K562 (cell line): Measurements from ENCODE around the gene HYAL1. TPM values are rescaled to one million over a fixed set of nuclear protein-coding genes. Genes with fewer than 3 reads are reported as not detected.

Source experiments
- CREB3 ChIP-seq: fragments of 450-650 bp; conservative IDR thresholded peaks from 2 replicates; pipeline ENCODE4 v1.6.1; 2016; ENCODE audit warnings: missing genetic modification characterization, low read depth, mild to moderate bottlenecking, missing compliant biosample characterization, moderate library complexity
- EZH2 ChIP-seq: IDR thresholded peaks from 2 replicates; pipeline ENCODE4 v1.6.1; 2012; ENCODE audit warnings: low read depth, mild to moderate bottlenecking, inconsistent platforms, low read length, borderline replicate concordance
- LCOR ChIP-seq: sonication (generic); formaldehyde crosslinking; IDR thresholded peaks from 2 replicates; pipeline ENCODE4 v1.8.0; 2022; ENCODE audit warnings: mild to moderate bottlenecking, missing genetic modification reagents
- MAFG ChIP-seq: fragments of 450-650 bp; conservative IDR thresholded peaks from 2 replicates; pipeline ENCODE4 v1.6.1; 2016; ENCODE audit warnings: missing genetic modification characterization, missing compliant biosample characterization
- MEF2D ChIP-seq: conservative IDR thresholded peaks from 2 replicates; pipeline ENCODE4 v1.6.1; 2016; ENCODE audit warnings: low read depth, missing genetic modification characterization, missing compliant biosample characterization
- NFATC3 ChIP-seq: fragments of 450-650 bp; IDR thresholded peaks from 2 replicates; pipeline ENCODE4 v1.6.1; 2017; ENCODE audit warnings: mild to moderate bottlenecking
- SIN3A ChIP-seq, 2 experiments: fragments of 150-350 bp in 1 of 2; IDR thresholded peaks; 2 replicates each; pipeline ENCODE4 v1.6.1; 2011 to 2016; ENCODE audit warnings: borderline replicate concordance in 2 of 2, low read depth in 2 of 2, low read length in 2 of 2, mild to moderate bottlenecking in 2 of 2, moderate library complexity in 2 of 2; ENCODE audit not compliant: control insufficient read depth in 1 of 2
- SUPT5H ChIP-seq: fragments of 450-650 bp; IDR thresholded peaks from 2 replicates; pipeline ENCODE4 v1.6.1; 2016
- TAL1 ChIP-seq: fragments of 450-650 bp; IDR thresholded peaks from 2 replicates; pipeline ENCODE4 v1.6.1; 2016; ENCODE audit warnings: mild to moderate bottlenecking
- UBTF ChIP-seq, 2 experiments: IDR thresholded peaks; 2 replicates each; pipeline ENCODE4 v1.6.1; 2012; ENCODE audit warnings: improper control_type of control experiment in 2 of 2, low read depth in 2 of 2, low read length in 2 of 2, borderline replicate concordance in 1 of 2
- ZKSCAN1 ChIP-seq: fragments of 150-350 bp; IDR thresholded peaks from 2 replicates; pipeline ENCODE4 v1.6.1; 2016; ENCODE audit warnings: low read depth, low read length
- ZNF277 ChIP-seq: fragments of 250-450 bp; sonication (Bioruptor Pico); IDR thresholded peaks from 2 replicates; pipeline ENCODE4 v1.8.0; 2022; ENCODE audit warnings: inconsistent platforms, mild to moderate bottlenecking, moderate library complexity, borderline replicate concordance
- polyA plus RNA-seq, 8 experiments: library from polyadenylated mRNA; depleted of rRNA in 4 of 8; stranded (reverse) in 5 of 8; unstranded in 3 of 8; fragments of >200 nt; fragmentation: Nextera tagmentation in 2 of 8; fragmentation: Illumina TruSeq in 1 of 8; extraction: Ambion mirVana in 2 of 8; extraction: Trizol in 1 of 8; gene quantifications; 2 replicates each; pipeline versions ENCODE4 v1.2.1 to v1.2.3, GENCODE V29; 2011 to 2014; ENCODE audit warnings: inconsistent platforms in 1 of 8, missing spikeins in 1 of 8
- total RNA-seq, 7 experiments: library from RNA; depleted of rRNA in 6 of 7; stranded (reverse); fragments of >200 nt in 6 of 7; fragmentation: Illumina TruSeq in 2 of 7; extraction: Trizol in 2 of 7; gene quantifications; 2 replicates each; pipeline versions ENCODE4 v1.2.1 to v1.2.3, GENCODE V29; 2011 to 2021; ENCODE audit warnings: low replicate concordance in 1 of 7
- TF ChIP-seq, protein P1 (sequence below), 3 experiments: fragments of 200-800 bp in 1 of 3; fragments of 250-450 bp in 1 of 3; fragments of 450-650 bp in 1 of 3; sonication (Bioruptor Pico) in 1 of 3; sonication (Bioruptor generic) in 1 of 3; formaldehyde crosslinking in 1 of 3; IDR thresholded peaks; 2 replicates each; pipeline versions ENCODE4 v1.6.1 to v1.8.0; 2016 to 2022; ENCODE audit warnings: mild to moderate bottlenecking in 2 of 3, missing genetic modification characterization in 2 of 3, missing compliant biosample characterization in 1 of 3, moderate library complexity in 1 of 3
- TF ChIP-seq, protein P2 (sequence below): fragments of 150-350 bp; IDR thresholded peaks from 2 replicates; pipeline ENCODE4 v1.6.1; 2014; ENCODE audit warnings: low read depth, mild to moderate bottlenecking, low read length, borderline replicate concordance

Gene HYAL1
- total and polyA plus RNA-seq, 9 of the 15 experiments (the other 6 are each of a cell fraction or from before 2014, with no cell fraction given), result 1.4 to 8.5 (median 4.7) TPM

DNA sequence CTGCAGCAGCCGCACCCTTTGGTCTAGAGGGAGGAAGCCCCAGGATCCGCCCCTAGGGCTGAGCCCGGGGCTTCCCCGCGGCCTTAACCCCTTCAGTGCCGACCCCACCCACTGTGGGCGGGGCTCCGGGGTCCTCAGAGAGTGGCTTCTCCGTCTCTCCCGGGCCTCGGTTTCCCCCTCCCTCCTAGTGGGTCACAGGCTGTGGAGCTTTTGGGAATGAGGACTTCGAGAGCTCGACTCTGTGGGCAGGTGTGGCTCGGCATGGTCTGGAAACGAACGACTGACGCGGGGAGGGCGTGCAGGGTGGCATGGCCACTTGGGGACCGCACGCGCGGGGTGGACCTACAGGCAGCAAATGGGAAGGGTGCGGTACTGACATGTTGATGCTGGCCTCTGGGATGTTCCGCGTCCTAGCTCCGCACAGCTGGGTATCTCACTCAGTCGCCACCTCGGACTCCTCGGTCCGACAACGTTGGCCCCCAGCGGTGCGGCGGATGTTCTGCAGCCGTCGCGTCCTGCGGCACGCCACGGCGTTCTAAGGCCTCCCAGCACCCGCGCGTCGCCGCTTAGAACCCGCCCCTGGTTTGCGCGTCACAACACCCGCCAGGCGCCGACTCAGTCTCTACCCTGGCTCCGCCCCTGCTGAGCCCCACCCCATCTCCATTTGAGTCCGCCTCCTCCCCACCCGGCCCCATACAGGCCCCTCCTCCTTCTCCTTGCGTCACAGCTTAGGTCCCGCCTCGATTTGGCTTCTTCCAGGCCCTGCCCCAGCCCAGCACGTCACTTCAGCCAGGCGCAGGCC, 4.3 kb downstream of the HYAL1 start, which contains the start of the genes HYAL3 and NAA80 (continued):
- TF ChIP-seq CREB3 (no peak), EZH2 (no peak), ZNF277 (no peak), SUPT5H (peak; percentile 60), NFATC3 (no peak), LCOR (CRISPR knock-in tag) (no peak), MEF2D (tag) (no peak), SIN3A (IDR thresholded peaks at IDR 0.05; ENCODE audit: borderline replicate concordance in 2 of 2, control insufficient read depth in 1 of 2, low read depth in 2 of 2, low read length in 2 of 2) (peak; percentile 46 to 93; a peak in 2 of 4 replicates), MAFG (tag) (no peak), UBTF (IDR thresholded peaks at IDR 0.05; ENCODE audit: borderline replicate concordance in 1 of 2, low read depth in 2 of 2, low read length in 2 of 2) (no peak), ZKSCAN1 (no peak), TAL1 (no peak)
- TF ChIP-seq, protein P1, sequence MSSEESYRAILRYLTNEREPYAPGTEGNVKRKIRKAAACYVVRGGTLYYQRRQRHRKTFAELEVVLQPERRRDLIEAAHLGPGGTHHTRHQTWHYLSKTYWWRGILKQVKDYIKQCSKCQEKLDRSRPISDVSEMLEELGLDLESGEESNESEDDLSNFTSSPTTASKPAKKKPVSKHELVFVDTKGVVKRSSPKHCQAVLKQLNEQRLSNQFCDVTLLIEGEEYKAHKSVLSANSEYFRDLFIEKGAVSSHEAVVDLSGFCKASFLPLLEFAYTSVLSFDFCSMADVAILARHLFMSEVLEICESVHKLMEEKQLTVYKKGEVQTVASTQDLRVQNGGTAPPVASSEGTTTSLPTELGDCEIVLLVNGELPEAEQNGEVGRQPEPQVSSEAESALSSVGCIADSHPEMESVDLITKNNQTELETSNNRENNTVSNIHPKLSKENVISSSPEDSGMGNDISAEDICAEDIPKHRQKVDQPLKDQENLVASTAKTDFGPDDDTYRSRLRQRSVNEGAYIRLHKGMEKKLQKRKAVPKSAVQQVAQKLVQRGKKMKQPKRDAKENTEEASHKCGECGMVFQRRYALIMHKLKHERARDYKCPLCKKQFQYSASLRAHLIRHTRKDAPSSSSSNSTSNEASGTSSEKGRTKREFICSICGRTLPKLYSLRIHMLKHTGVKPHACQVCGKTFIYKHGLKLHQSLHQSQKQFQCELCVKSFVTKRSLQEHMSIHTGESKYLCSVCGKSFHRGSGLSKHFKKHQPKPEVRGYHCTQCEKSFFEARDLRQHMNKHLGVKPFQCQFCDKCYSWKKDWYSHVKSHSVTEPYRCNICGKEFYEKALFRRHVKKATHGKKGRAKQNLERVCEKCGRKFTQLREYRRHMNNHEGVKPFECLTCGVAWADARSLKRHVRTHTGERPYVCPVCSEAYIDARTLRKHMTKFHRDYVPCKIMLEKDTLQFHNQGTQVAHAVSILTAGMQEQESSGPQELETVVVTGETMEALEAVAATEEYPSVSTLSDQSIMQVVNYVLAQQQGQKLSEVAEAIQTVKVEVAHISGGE (CRISPR knock-in tag; IDR thresholded peaks at IDR 0.05), result no peak; a peak in 1 of 6 replicates
- TF ChIP-seq, protein P2, sequence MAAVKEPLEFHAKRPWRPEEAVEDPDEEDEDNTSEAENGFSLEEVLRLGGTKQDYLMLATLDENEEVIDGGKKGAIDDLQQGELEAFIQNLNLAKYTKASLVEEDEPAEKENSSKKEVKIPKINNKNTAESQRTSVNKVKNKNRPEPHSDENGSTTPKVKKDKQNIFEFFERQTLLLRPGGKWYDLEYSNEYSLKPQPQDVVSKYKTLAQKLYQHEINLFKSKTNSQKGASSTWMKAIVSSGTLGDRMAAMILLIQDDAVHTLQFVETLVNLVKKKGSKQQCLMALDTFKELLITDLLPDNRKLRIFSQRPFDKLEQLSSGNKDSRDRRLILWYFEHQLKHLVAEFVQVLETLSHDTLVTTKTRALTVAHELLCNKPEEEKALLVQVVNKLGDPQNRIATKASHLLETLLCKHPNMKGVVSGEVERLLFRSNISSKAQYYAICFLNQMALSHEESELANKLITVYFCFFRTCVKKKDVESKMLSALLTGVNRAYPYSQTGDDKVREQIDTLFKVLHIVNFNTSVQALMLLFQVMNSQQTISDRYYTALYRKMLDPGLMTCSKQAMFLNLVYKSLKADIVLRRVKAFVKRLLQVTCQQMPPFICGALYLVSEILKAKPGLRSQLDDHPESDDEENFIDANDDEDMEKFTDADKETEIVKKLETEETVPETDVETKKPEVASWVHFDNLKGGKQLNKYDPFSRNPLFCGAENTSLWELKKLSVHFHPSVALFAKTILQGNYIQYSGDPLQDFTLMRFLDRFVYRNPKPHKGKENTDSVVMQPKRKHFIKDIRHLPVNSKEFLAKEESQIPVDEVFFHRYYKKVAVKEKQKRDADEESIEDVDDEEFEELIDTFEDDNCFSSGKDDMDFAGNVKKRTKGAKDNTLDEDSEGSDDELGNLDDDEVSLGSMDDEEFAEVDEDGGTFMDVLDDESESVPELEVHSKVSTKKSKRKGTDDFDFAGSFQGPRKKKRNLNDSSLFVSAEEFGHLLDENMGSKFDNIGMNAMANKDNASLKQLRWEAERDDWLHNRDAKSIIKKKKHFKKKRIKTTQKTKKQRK, result no peak
